HFFc6 (cell line): ENCODE results near the gene SLC7A4. TPM values are rescaled to one million over a fixed set of nuclear protein-coding genes. Genes with fewer than 3 reads are reported as not detected.

Experiments used
- DNase-seq: peaks from one replicate; pipeline ENCODE4 v3.0.0-alpha.2; 2018
- H3K27ac Mint-ChIP-seq: 2 replicates; pipeline ENCODE4 v1.8.0; 2020; ENCODE audit warnings: mild to moderate bottlenecking, mixed read lengths
- H3K27me3 Mint-ChIP-seq: 2 replicates; pipeline ENCODE4 v1.8.0; 2021; ENCODE audit warnings: mild to moderate bottlenecking, moderate library complexity, mixed read lengths; ENCODE audit not compliant: insufficient read depth
- H3K36me3 Mint-ChIP-seq: 2 replicates; pipeline ENCODE4 v1.8.0; 2021; ENCODE audit warnings: low read depth, mixed read lengths
- H3K4me1 Mint-ChIP-seq: 2 replicates; pipeline ENCODE4 v1.8.0; 2020; ENCODE audit warnings: low read depth, mixed read lengths
- H3K4me3 Mint-ChIP-seq: 2 replicates; pipeline ENCODE4 v1.8.0; 2020; ENCODE audit warnings: mild to moderate bottlenecking, moderate library complexity, mixed read lengths
- H3K9me3 Mint-ChIP-seq: 2 replicates; pipeline ENCODE4 v1.8.0; 2020; ENCODE audit warnings: mild to moderate bottlenecking, mixed read lengths
- CTCF ChIP-seq: fragments of 200-600 bp; sonication (generic); IDR thresholded peaks from 2 replicates; pipeline ENCODE4 v1.5.0; 2021; ENCODE audit warnings: antibody characterized with exemption, mild to moderate bottlenecking
- total RNA-seq, 6 experiments: library from RNA; stranded (reverse); fragmentation: NEBNext Ultra II Directional; extraction: Animal tissue kit (Norgen Biotek cat#: 25700); gene quantifications; 2 replicates in 1 of 6; 3 replicates in 5 of 6; pipeline ENCODE4 v1.2.3, GENCODE V29; 2021

The SLC7A4 gene
- total RNA-seq, 6 experiments from 2014 or later: 0.07 TPM; not detected in 5

DNA sequence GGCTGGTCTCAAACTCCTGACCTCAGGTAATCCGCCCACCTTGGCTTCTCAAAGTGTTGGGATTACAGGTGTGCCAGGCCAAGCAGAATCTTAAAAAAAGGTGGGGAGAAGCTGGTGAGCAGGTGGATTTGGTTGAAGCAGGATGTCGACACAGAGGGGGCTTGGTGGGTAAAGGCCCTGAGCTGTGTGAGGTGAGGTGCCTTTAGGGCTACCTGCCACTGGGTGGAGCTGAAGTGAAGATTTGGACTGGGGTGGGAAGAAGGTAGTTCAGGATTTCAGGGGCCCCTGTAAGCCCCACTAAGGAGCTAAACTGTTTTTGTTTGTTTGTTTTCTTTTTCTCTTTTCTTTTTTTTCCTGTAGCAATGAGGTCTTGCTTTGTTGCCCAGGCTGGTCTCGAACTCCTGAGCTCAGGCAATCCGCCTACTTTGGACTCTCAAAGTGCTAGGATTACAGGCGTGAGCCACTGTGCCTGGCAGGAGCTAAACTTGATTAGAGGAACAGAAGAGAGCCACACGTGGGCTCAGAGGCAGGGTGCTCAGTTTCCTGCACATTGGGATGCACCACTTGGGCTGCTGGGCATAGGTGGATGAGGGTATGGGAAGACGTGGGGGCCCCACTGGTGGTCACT, 11.4 kb downstream of the SLC7A4 start:
- Mint-ChIP-seq H3K36me3 (no peaks in the 10 kb centered on the region), H3K9me3 (no peaks in the 10 kb centered on the region), H3K4me1 (no peaks in the 10 kb centered on the region; the same call in 1 of the 2 replicates), H3K27ac (no peak overlapping the region), H3K27me3 (peaks cover 7% of the 10 kb centered on the region), H3K4me3 (no peak overlapping the region)
- no peak for DNase-seq
- peak; percentile 71 for TF ChIP-seq CTCF

- peaks cover 7% of the 10 kb centered on the region for H3K27me3 Mint-ChIP-seq
- DNase-seq: no peak
Measured at GRCh38 chr22:21018314-21018713, 14.0 kb downstream of the SLC7A4 start.

DNA sequence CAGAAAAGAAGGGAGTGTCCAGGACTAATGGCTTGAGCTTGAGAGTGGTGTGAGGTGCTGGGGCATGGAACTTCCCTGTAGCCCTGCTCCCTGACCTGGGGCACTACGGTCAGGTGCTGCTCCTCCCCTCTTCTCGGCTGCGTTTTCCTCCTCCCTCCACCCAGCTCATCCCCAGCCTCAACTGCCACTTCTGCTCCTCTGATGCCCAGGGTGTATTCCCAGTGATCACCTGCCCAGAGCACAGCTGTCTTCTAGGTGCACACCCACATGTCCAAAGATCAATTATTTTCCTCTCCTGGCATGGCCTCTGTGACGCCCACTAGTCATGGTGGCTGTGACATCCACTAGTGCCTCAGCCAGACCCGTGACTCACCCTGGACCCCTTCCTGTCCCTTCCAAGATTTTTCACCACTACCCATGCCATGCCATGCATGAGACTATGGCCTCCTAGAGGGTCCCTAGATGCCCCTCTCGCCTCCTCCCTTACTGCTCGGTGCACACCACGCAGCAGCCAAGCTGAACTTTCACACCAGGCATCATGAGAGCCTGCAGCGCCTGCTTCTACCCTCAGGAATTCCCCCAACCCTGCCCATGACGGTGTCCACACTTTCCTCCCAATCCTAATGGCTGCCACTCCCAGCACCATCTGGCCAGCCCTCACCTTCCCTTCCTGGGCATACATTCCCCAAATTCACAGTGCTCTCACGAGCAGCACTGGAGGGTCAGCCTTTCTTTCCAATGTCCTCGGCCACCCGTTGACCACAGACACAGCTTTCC, 15.5 kb downstream of the SLC7A4 start:
- Mint-ChIP-seq H3K4me3 (no peak overlapping the region), H3K4me1 (peaks cover 28% of the 10 kb centered on the region), H3K27ac (0 out of 2 replicates have a peak overlapping the region, but pooled peaks have one; percentile 7), H3K9me3 (no peaks in the 10 kb centered on the region), H3K36me3 (no peaks in the 10 kb centered on the region), H3K27me3 (peaks cover 7% of the 10 kb centered on the region)
- no peak for TF ChIP-seq CTCF
- DNase-seq: no peak

More at GRCh38 chr22:21018314-21018713, 14.0 kb downstream of the SLC7A4 start:
- Mint-ChIP-seq H3K4me1 (peaks cover 26% of the 10 kb centered on the region), H3K9me3 (no peaks in the 10 kb centered on the region), H3K36me3 (no peaks in the 10 kb centered on the region), H3K4me3 (no peak overlapping the region), H3K27ac (no peak overlapping the region)
- no peak for TF ChIP-seq CTCF

GRCh38 chr22:21015466-21016006, 16.8 kb downstream of the SLC7A4 start:
- peak overlapping the region; percentile 92 for H3K4me3 Mint-ChIP-seq
- H3K27ac Mint-ChIP-seq: peak overlapping the region; percentile 95
- DNase-seq: no peak

More at GRCh38 chr22:21015466-21016006, 16.8 kb downstream of the SLC7A4 start:
- Mint-ChIP-seq H3K9me3 (no peaks in the 10 kb centered on the region), H3K36me3 (no peaks in the 10 kb centered on the region), H3K27me3 (peaks cover 7% of the 10 kb centered on the region), H3K4me1 (peaks cover 28% of the 10 kb centered on the region)
- no peak for TF ChIP-seq CTCF
